ENCODE results near the gene NBR1.
"Not testable (repeated sequence)": the region's sequence is repeated elsewhere in the genome, so short reads cannot be mapped to it uniquely, and the experiment has no call there.

DNA sequence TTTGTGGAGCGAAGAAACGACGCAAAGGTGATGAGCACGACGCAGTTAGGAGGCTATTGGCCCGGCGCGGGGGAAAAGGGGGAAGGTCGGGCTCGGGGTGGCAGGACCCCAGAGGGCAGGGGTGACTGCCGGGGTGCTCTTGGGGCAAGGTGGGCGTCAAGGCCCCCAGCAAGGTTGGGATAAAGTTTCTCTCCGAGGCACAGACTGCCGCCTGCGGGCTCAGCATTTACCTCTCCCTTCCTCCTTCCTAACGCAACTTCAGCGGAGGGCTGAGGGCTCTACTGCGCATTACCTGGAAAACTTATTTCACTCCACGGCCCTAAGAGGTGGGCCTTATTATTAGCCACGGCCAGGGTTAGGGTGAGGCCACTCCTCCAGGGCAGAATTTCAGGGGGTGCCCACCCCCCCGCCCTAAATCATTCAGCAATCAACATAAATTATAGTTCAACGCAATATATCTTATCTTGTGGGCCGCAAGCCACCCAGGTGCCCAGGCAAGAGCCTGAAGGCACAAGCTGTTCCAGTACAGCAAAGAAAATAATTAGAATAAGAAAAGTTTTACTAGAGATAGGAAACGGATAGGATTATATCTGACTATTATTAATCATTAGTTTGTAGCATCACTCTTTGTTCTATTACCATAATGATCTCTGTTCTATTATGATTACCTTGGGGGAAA, 61.1 kb downstream of the NBR1 start:
- TF ChIP-seq, protein P1, sequence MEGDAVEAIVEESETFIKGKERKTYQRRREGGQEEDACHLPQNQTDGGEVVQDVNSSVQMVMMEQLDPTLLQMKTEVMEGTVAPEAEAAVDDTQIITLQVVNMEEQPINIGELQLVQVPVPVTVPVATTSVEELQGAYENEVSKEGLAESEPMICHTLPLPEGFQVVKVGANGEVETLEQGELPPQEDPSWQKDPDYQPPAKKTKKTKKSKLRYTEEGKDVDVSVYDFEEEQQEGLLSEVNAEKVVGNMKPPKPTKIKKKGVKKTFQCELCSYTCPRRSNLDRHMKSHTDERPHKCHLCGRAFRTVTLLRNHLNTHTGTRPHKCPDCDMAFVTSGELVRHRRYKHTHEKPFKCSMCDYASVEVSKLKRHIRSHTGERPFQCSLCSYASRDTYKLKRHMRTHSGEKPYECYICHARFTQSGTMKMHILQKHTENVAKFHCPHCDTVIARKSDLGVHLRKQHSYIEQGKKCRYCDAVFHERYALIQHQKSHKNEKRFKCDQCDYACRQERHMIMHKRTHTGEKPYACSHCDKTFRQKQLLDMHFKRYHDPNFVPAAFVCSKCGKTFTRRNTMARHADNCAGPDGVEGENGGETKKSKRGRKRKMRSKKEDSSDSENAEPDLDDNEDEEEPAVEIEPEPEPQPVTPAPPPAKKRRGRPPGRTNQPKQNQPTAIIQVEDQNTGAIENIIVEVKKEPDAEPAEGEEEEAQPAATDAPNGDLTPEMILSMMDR (tag by site-specific recombination; IDR thresholded peaks at IDR 0.05) = not testable (repeated sequence)
- TF ChIP-seq YY1 (tag by site-specific recombination; IDR thresholded peaks at IDR 0.05); ZNF426 (tag by site-specific recombination; IDR thresholded peaks at IDR 0.05); TCF7L2 (IDR thresholded peaks at IDR 0.05; ENCODE audit: borderline replicate concordance, low read depth, low read length); KLF16 (tag by site-specific recombination; IDR thresholded peaks at IDR 0.05); ZBTB8A (tag by site-specific recombination; IDR thresholded peaks at IDR 0.05); ZNF114 (tag by site-specific recombination; IDR thresholded peaks at IDR 0.05); ZNF133 (tag by site-specific recombination; IDR thresholded peaks at IDR 0.05); ZNF341 (tag by site-specific recombination; IDR thresholded peaks at IDR 0.05; ENCODE audit: low read depth); ZNF560 (tag by site-specific recombination; IDR thresholded peaks at IDR 0.05; ENCODE audit: borderline replicate concordance): not testable (repeated sequence)
- TF ChIP-seq, protein P2, sequence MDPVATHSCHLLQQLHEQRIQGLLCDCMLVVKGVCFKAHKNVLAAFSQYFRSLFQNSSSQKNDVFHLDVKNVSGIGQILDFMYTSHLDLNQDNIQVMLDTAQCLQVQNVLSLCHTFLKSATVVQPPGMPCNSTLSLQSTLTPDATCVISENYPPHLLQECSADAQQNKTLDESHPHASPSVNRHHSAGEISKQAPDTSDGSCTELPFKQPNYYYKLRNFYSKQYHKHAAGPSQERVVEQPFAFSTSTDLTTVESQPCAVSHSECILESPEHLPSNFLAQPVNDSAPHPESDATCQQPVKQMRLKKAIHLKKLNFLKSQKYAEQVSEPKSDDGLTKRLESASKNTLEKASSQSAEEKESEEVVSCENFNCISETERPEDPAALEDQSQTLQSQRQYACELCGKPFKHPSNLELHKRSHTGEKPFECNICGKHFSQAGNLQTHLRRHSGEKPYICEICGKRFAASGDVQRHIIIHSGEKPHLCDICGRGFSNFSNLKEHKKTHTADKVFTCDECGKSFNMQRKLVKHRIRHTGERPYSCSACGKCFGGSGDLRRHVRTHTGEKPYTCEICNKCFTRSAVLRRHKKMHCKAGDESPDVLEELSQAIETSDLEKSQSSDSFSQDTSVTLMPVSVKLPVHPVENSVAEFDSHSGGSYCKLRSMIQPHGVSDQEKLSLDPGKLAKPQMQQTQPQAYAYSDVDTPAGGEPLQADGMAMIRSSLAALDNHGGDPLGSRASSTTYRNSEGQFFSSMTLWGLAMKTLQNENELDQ (tag by site-specific recombination; IDR thresholded peaks at IDR 0.05; ENCODE audit: low read depth) = not testable (repeated sequence)
- TF ChIP-seq, protein P3, sequence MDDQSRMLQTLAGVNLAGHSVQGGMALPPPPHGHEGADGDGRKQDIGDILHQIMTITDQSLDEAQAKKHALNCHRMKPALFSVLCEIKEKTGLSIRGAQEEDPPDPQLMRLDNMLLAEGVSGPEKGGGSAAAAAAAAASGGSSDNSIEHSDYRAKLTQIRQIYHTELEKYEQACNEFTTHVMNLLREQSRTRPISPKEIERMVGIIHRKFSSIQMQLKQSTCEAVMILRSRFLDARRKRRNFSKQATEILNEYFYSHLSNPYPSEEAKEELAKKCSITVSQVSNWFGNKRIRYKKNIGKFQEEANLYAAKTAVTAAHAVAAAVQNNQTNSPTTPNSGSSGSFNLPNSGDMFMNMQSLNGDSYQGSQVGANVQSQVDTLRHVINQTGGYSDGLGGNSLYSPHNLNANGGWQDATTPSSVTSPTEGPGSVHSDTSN (CRISPR knock-in tag; IDR thresholded peaks at IDR 0.05) = not testable (repeated sequence)
- TF ChIP-seq, protein P4, sequence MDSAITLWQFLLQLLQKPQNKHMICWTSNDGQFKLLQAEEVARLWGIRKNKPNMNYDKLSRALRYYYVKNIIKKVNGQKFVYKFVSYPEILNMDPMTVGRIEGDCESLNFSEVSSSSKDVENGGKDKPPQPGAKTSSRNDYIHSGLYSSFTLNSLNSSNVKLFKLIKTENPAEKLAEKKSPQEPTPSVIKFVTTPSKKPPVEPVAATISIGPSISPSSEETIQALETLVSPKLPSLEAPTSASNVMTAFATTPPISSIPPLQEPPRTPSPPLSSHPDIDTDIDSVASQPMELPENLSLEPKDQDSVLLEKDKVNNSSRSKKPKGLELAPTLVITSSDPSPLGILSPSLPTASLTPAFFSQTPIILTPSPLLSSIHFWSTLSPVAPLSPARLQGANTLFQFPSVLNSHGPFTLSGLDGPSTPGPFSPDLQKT (IDR thresholded peaks at IDR 0.05; ENCODE audit: borderline replicate concordance, low read depth, low read length) = not testable (repeated sequence)

All from HEK293 (cell line).